PC-3 (cell line): ENCODE results near the gene PRKRIP1. TPM values are rescaled to one million over a fixed set of nuclear protein-coding genes. Genes with fewer than 3 reads are reported as not detected.
"Not testable (repeated sequence)": the region's sequence is repeated elsewhere in the genome, so short reads cannot be mapped to it uniquely, and the experiment has no call there.

ENCODE experiments used
- ATAC-seq: fragments of 200-7000 bp; cut with Tn5 transposase; 2 replicates; pipeline ENCODE4 v1.9.1; 2020; ENCODE audit warnings: mild to moderate bottlenecking, moderate library complexity
- BruUV-seq: library from RNA; stranded (reverse); fragments of 400-500 nt; replicated peaks from 2 replicates; lab custom pipeline; 2021; lab: Mats Ljungman, UMichigan
- CTCF ChIA-PET: fragments of 300-600 bp; sonication (Branson Sonifier 250); formaldehyde crosslinking; loops from one replicate; lab custom pipeline; 2022; ENCODE audit warnings: antibody characterized with exemption; lab: Charles Lee
- POLR2A ChIA-PET: fragments of 300-600 bp; sonication (Branson Sonifier 250); formaldehyde crosslinking; loops from one replicate; lab custom pipeline; 2022; ENCODE audit warnings: antibody characterized with exemption; ENCODE audit not compliant: unreplicated experiment; lab: Charles Lee
- DNase-seq: peaks from one replicate; pipeline ENCODE4 v3.0.0-alpha.2; 2015
- H2AFZ ChIP-seq: fragments of 300-600 bp; sonication (generic); 2 replicates; pipeline ENCODE4 v1.6.0; 2016; ENCODE audit warnings: antibody characterized with exemption, low read length
- H3F3A ChIP-seq: fragments of 300-600 bp; sonication (generic); one replicate; pipeline ENCODE4 v1.6.0; 2017; ENCODE audit warnings: antibody characterized with exemption, low read length, control low read depth, mild to moderate bottlenecking; ENCODE audit not compliant: unreplicated experiment
- H3K27ac ChIP-seq: fragments of 300-600 bp; sonication (generic); 2 replicates; pipeline ENCODE4 v1.5.1; 2016; ENCODE audit warnings: mild to moderate bottlenecking, low read length
- H3K27me3 ChIP-seq: fragments of 300-600 bp; sonication (generic); 2 replicates; pipeline ENCODE4 v1.6.1; 2016; ENCODE audit warnings: low read length, mixed read lengths
- H3K36me3 ChIP-seq: fragments of 300-600 bp; sonication (generic); 2 replicates; pipeline ENCODE4 v1.6.1; 2016; ENCODE audit warnings: low read depth, mixed run types, low read length, mixed read lengths
- H3K4me1 ChIP-seq: fragments of 300-600 bp; sonication (generic); 2 replicates; pipeline ENCODE4 v1.5.1; 2016; ENCODE audit warnings: low read length; ENCODE audit not compliant: insufficient read depth
- H3K4me2 ChIP-seq: fragments of 300-600 bp; sonication (generic); 2 replicates; pipeline ENCODE4 v1.6.0; 2016; ENCODE audit warnings: low read length
- H3K4me3 ChIP-seq: fragments of 300-600 bp; sonication (generic); 2 replicates; pipeline ENCODE4 v1.5.1; 2016; ENCODE audit warnings: mild to moderate bottlenecking, low read length, mixed read lengths
- H3K79me2 ChIP-seq: fragments of 300-600 bp; sonication (generic); 2 replicates; pipeline ENCODE4 v1.6.1; 2017; ENCODE audit warnings: low read length, mixed read lengths
- H3K9ac ChIP-seq: fragments of 300-600 bp; sonication (generic); 2 replicates; pipeline ENCODE4 v1.6.0; 2016; ENCODE audit warnings: mild to moderate bottlenecking, low read length
- H3K9me2 ChIP-seq: fragments of 300-600 bp; sonication (generic); replicated peaks from 2 replicates; pipeline ENCODE4 v1.6.1; 2016; ENCODE audit warnings: mixed run types, low read length, mixed read lengths
- H3K9me3 ChIP-seq: fragments of 300-600 bp; sonication (generic); 2 replicates; pipeline ENCODE4 v1.6.1; 2016; ENCODE audit warnings: low read length, mixed read lengths
- H4K20me1 ChIP-seq: fragments of 300-600 bp; sonication (generic); 2 replicates; pipeline ENCODE4 v1.6.1; 2016; ENCODE audit warnings: low read length, mixed read lengths
- intact Hi-C: fragments of 100-400 bp; cut with micrococcal nuclease; formaldehyde crosslinking; loops from 2 replicates; pipeline ENCODE4 v1.9.0; 2023
- total RNA-seq: library from RNA; depleted of rRNA; stranded (reverse); fragments of >200 nt; gene quantifications from 2 replicates; pipeline ENCODE4 v1.2.3, GENCODE V29; 2014

PRKRIP1 gene
- total RNA-seq, 1 experiment from 2014 or later, result 28.9 TPM

DNA sequence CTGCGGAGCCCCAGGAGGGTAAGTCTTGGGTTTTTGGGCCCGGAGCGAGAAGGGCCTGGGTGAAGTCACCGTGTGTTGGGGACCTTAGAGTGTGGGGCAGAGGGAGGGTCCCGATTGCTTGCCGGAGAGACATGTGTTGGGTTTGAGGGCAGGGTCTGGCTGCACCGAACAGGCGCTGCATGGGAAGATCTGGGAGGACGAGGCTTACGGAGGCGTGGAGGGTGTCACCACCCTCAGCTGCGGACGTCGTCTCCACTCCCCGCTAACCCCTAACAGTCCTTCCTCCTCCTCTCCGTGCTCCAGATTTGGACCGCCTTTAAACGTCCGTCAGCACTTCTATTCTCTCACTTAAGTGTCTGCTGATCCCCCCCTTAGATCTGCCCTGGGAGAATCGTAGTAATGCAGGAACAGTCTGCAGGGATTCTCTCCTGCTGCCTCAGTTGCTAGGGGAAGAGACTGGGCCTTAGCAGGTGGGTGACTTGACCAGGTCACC is 31.7 kb upstream of the PRKRIP1 start:
- H3K27ac ChIP-seq, H3K9me3 ChIP-seq, CTCF ChIA-PET, H4K20me1 ChIP-seq, H3K9me2 ChIP-seq, H3K4me1 ChIP-seq, H3K27me3 ChIP-seq, ATAC-seq, H3K36me3 ChIP-seq, H3F3A ChIP-seq, DNase-seq, POLR2A ChIA-PET: not testable (repeated sequence)
- intact Hi-C loops, result loop anchor here (5.0 kb wide), 1 partner anchor 77 kb away; the partner anchor contains the start of gene SH2B2
- Histone ChIP-seq H2AFZ (0 out of 2 replicates have a peak overlapping the region, but pooled peaks have one; percentile 55), H3K4me2 (peak overlapping the region; percentile 73), H3K9ac (peak overlapping the region; percentile 94), H3K4me3 (peak overlapping the region; percentile 75), H3K79me2 (peaks cover 26% of the 10 kb centered on the region)
- BruUV-seq, result TSS peak; percentile 40

DNA sequence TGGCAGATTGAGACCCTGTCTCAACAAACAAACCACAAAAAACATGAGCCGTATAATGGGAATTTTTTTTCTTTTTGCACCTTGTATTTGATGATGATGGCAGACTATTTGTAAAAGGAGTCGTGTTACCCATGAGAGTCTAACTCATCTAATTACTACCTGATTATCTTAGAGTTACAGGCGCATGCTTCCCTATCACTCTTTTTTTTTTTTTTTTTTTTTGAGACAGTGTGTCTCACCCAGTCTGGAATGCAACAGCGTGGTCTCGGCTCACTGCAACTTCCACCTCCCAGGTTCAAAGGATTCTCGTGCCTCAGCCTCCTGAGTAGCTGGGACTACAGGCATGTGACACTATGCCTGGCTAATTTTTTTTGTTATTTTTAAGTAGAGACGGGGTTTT is 30.8 kb upstream of the PRKRIP1 start:
- CTCF ChIA-PET, H3K9ac ChIP-seq, H2AFZ ChIP-seq, BruUV-seq, intact Hi-C loops, H3K27me3 ChIP-seq, H3K36me3 ChIP-seq, H3K9me2 ChIP-seq, H3K9me3 ChIP-seq, H3K27ac ChIP-seq, DNase-seq, H3F3A ChIP-seq, H3K4me1 ChIP-seq, ATAC-seq, POLR2A ChIA-PET, H4K20me1 ChIP-seq: not testable (repeated sequence)
- Histone ChIP-seq H3K4me3 (peak overlapping the region; percentile 21; the same call in 1 of the 2 replicates), H3K4me2 (peak overlapping the region; percentile 34), H3K79me2 (peaks cover 33% of the 10 kb centered on the region)

DNA sequence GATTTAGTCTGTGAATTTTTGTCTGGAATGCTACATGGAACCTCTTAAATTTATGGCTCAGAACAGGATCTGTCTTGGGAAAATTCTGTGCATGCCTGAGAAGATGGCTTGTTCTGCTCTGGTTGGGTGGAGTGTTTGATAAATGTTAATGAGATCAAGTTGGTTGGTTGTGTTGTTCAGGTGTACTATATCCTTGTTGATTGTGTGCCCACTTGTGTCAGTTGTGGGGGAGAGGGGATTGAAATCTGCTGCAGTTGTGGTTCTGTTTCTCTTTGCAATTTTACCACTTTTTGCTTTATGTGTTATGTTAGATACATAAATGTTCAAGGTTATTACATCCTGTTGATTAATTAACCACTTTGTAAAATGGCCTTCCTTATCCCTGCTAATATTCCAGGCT is 26.1 kb upstream of the PRKRIP1 start:
- not testable (repeated sequence) for ATAC-seq, H3K27me3 ChIP-seq
- peaks cover 33% of the 10 kb centered on the region for H3K79me2 ChIP-seq

DNA sequence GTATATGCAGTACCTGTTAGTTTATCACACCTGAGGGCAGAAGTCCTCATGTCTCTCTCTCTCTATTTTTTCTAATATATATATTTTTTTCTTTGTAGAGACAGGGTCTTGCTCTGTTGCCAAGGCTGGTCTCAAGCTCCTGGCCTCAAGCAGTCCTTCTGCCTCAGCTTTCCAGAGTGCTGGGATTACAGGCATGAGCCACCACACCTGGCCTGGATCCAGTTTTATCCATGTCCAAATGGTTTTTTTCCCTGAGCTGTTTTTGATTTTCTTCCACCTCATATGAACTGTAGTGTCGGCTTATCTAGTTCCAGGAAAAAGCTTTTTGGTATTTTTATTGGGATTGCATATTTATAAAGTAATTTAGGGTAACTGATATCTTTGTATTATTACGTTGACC is 23.4 kb upstream of the PRKRIP1 start:
- DNase-seq, H3K9me3 ChIP-seq, CTCF ChIA-PET, intact Hi-C loops, H3K36me3 ChIP-seq, H3F3A ChIP-seq, H3K4me3 ChIP-seq, H3K4me2 ChIP-seq, H3K9ac ChIP-seq, H3K9me2 ChIP-seq, ATAC-seq, H3K27ac ChIP-seq, BruUV-seq, H4K20me1 ChIP-seq, H3K27me3 ChIP-seq, POLR2A ChIA-PET, H3K4me1 ChIP-seq, H2AFZ ChIP-seq: not testable (repeated sequence)
- H3K79me2 ChIP-seq, result peaks cover 20% of the 10 kb centered on the region

More for the DNA sequence above, 26.1 kb upstream of the PRKRIP1 start:
- H3K4me2 ChIP-seq, POLR2A ChIA-PET, H3K27ac ChIP-seq, H3K4me3 ChIP-seq, H3K9ac ChIP-seq, DNase-seq, H3K9me3 ChIP-seq, H4K20me1 ChIP-seq, BruUV-seq, intact Hi-C loops, H2AFZ ChIP-seq, H3K4me1 ChIP-seq, H3K9me2 ChIP-seq, H3F3A ChIP-seq, H3K36me3 ChIP-seq, CTCF ChIA-PET: not testable (repeated sequence)
